Neural cell (in vitro differentiated cells): ENCODE data around the gene AKIRIN1. TPM values are rescaled to one million over a fixed set of nuclear protein-coding genes. Genes with fewer than 3 reads are reported as not detected.
"Not testable (repeated sequence)": the region's sequence is repeated elsewhere in the genome, so short reads cannot be mapped to it uniquely, and the experiment has no call there.

ENCODE experiments used
- H2AFZ ChIP-seq: fragments of 200-600, 300-800 bp; sonication (generic), shearing (Covaris generic); 2 replicates; pipeline ENCODE4 v1.6.0; 2014; ENCODE audit warnings: low read depth, mild to moderate bottlenecking, antibody characterized with exemption, low read length, moderate library complexity
- H3F3A ChIP-seq: fragments of 200-600 bp; shearing (Covaris generic); 2 replicates; pipeline ENCODE4 v1.6.1; 2016; ENCODE audit warnings: mild to moderate bottlenecking, moderate library complexity, mixed read lengths, antibody characterized with exemption, low read length; ENCODE audit not compliant: insufficient read depth, poor library complexity, severe bottlenecking
- H3K27ac ChIP-seq: fragments of 200-600, 300-800 bp; sonication (generic), shearing (Covaris generic); 2 replicates; pipeline ENCODE4 v1.5.1; 2014; ENCODE audit warnings: mild to moderate bottlenecking, low read length, moderate library complexity
- H3K27me3 ChIP-seq: fragments of 300-800, 200-600 bp; sonication (generic), shearing (Covaris generic); 2 replicates; pipeline ENCODE4 v1.6.0; 2014; ENCODE audit warnings: mild to moderate bottlenecking, low read depth, low read length, moderate library complexity; ENCODE audit not compliant: insufficient read depth
- H3K36me3 ChIP-seq: fragments of 300-800, 200-600 bp; sonication (generic), shearing (Covaris generic); 2 replicates; pipeline ENCODE4 v1.5.1; 2014; ENCODE audit warnings: mild to moderate bottlenecking, antibody characterized with exemption, low read length, moderate library complexity; ENCODE audit not compliant: insufficient read depth
- H3K4me2 ChIP-seq: fragments of 300-800, 200-600 bp; sonication (generic), shearing (Covaris generic); 2 replicates; pipeline ENCODE4 v1.6.0; 2014; ENCODE audit warnings: mild to moderate bottlenecking, low read length
- H3K4me3 ChIP-seq: fragments of 300-800, 200-600 bp; sonication (generic), shearing (Covaris generic); 2 replicates; pipeline ENCODE4 v1.5.1; 2014; ENCODE audit warnings: mild to moderate bottlenecking, low read length, moderate library complexity
- H3K79me2 ChIP-seq: fragments of 200-600 bp; shearing (Covaris generic); replicated peaks from 2 replicates; pipeline ENCODE4 v1.6.0; 2014; ENCODE audit warnings: mild to moderate bottlenecking, low read length, moderate library complexity; ENCODE audit not compliant: insufficient read depth
- H3K9ac ChIP-seq: fragments of 300-800, 200-600 bp; sonication (generic), shearing (Covaris generic); 2 replicates; pipeline ENCODE4 v1.6.1; 2016; ENCODE audit warnings: mild to moderate bottlenecking, low read length, mixed read lengths
- H3K9me2 ChIP-seq: fragments of 200-600 bp; shearing (Covaris generic); 2 replicates; pipeline ENCODE4 v1.6.1; 2016; ENCODE audit warnings: mild to moderate bottlenecking, low read length, mixed read lengths; ENCODE audit not compliant: insufficient read depth
- H3K9me3 ChIP-seq: fragments of 200-600, 300-800 bp; sonication (generic), shearing (Covaris generic); 2 replicates; pipeline ENCODE4 v1.6.1; 2016; ENCODE audit warnings: mild to moderate bottlenecking, mixed run types, low read length, moderate library complexity, mixed read lengths
- H4K20me1 ChIP-seq: fragments of 200-600 bp; shearing (Covaris generic); 2 replicates; pipeline ENCODE4 v1.6.1; 2016; ENCODE audit warnings: mild to moderate bottlenecking, mixed run types; ENCODE audit not compliant: insufficient read depth
- CTCF ChIP-seq: fragments of 450-650 bp; IDR thresholded peaks from 2 replicates; pipeline ENCODE4 v1.5.1; 2014; ENCODE audit warnings: antibody characterized with exemption, mild to moderate bottlenecking, moderate library complexity; ENCODE audit not compliant: poor library complexity, severe bottlenecking
- EP300 ChIP-seq: fragments of 450-650 bp; conservative IDR thresholded peaks from 2 replicates; pipeline ENCODE4 v1.6.1; 2014; ENCODE audit warnings: antibody characterized with exemption, mild to moderate bottlenecking, moderate library complexity; ENCODE audit not compliant: poor library complexity, severe bottlenecking
- EZH2 ChIP-seq: fragments of 200-600, 300-800 bp; shearing (Covaris generic), sonication (generic); IDR thresholded peaks from 2 replicates; pipeline ENCODE4 v1.6.1; 2014; ENCODE audit warnings: antibody characterized with exemption, low read length, borderline replicate concordance, mild to moderate bottlenecking; ENCODE audit not compliant: insufficient read depth, poor library complexity, severe bottlenecking
- MXI1 ChIP-seq: fragments of 450-650 bp; conservative IDR thresholded peaks from 2 replicates; pipeline ENCODE4 v1.6.1; 2014; ENCODE audit warnings: antibody characterized with exemption, mild to moderate bottlenecking; ENCODE audit not compliant: poor library complexity, severe bottlenecking
- POLR2AphosphoS5 ChIP-seq: IDR thresholded peaks from 2 replicates; pipeline ENCODE4 v1.6.1; 2012
- RAD21 ChIP-seq: fragments of 450-650 bp; conservative IDR thresholded peaks from 2 replicates; pipeline ENCODE4 v1.6.1; 2014; ENCODE audit warnings: antibody characterized with exemption, mild to moderate bottlenecking, moderate library complexity
- REST ChIP-seq: IDR thresholded peaks from 2 replicates; pipeline ENCODE4 v1.6.1; 2012; ENCODE audit warnings: borderline replicate concordance
- SMC3 ChIP-seq: fragments of 450-650 bp; conservative IDR thresholded peaks from 2 replicates; pipeline ENCODE4 v1.6.1; 2014; ENCODE audit warnings: antibody characterized with exemption, mild to moderate bottlenecking, moderate library complexity; ENCODE audit not compliant: poor library complexity
- TAF1 ChIP-seq: IDR thresholded peaks from 2 replicates; pipeline ENCODE4 v1.6.1; 2012; ENCODE audit warnings: low read depth
- polyA plus RNA-seq: library from polyadenylated mRNA; depleted of rRNA; stranded (reverse); fragments of >200 nt; gene quantifications from 2 replicates; pipeline ENCODE4 v1.2.3, GENCODE V29; 2014

The AKIRIN1 gene
- polyA plus RNA-seq, 1 donor from 2014 or later: 181 TPM

- Histone ChIP-seq H3K9ac (no peak overlapping the region), H2AFZ (no peak overlapping the region), H3K4me2 (no peak overlapping the region), H3K27me3 (no peaks in the 10 kb centered on the region), H3K9me2 (no peaks in the 10 kb centered on the region), H3K4me3 (no peak overlapping the region), H3K79me2 (no peaks in the 10 kb centered on the region), H3F3A (no peaks in the 10 kb centered on the region), H4K20me1 (peaks cover 3% of the 10 kb centered on the region), H3K36me3 (peaks cover 10% of the 10 kb centered on the region), H3K9me3 (no peaks in the 10 kb centered on the region), H3K27ac (no peak overlapping the region)
- TF ChIP-seq POLR2AphosphoS5: no peak
- no peak for TF ChIP-seq REST
- no peak for TF ChIP-seq EZH2
- TF ChIP-seq EP300: no peak
- TF ChIP-seq SMC3: no peak
- no peak for TF ChIP-seq MXI1
- no peak for TF ChIP-seq TAF1
- TF ChIP-seq CTCF: no peak
- no peak for TF ChIP-seq RAD21
Observed at GRCh38 chr1:39006726-39007645, 15.9 kb downstream of the AKIRIN1 start.

- H2AFZ ChIP-seq, H3K9ac ChIP-seq: not testable (repeated sequence)
Observed at GRCh38 chr1:39014956-39015355, 23.9 kb downstream of the AKIRIN1 start.

More at GRCh38 chr1:39014956-39015355, 23.9 kb downstream of the AKIRIN1 start:
- not testable (repeated sequence) for H4K20me1 ChIP-seq, H3F3A ChIP-seq, H3K36me3 ChIP-seq, H3K4me2 ChIP-seq, H3K9me2 ChIP-seq, H3K79me2 ChIP-seq, H3K4me3 ChIP-seq, H3K9me3 ChIP-seq, H3K27ac ChIP-seq, H3K27me3 ChIP-seq
